IMR-90 (cell line): Measurements from ENCODE around the gene KRTAP5-3. TPM values are rescaled to one million over a fixed set of nuclear protein-coding genes. Genes with fewer than 3 reads are reported as not detected.

Experiments used
- ATAC-seq: fragments of 200-7000 bp; cut with Tn5 transposase; 2 replicates; pipeline ENCODE4 v1.9.1; 2020; ENCODE audit warnings: low read depth, mild to moderate bottlenecking, moderate library complexity
- BruUV-seq: library from RNA; stranded (reverse); fragments of 400-500 nt; replicated peaks from 2 replicates; lab custom pipeline; 2021; lab: Mats Ljungman, UMichigan
- CTCF ChIA-PET: fragments of 300-600 bp; formaldehyde crosslinking; extraction: SDS; loops from one replicate; lab custom pipeline; 2021; ENCODE audit warnings: antibody characterized with exemption; lab: Yijun Ruan, JAX
- POLR2A ChIA-PET: fragments of 300-600 bp; sonication (Branson Sonifier 250); formaldehyde crosslinking; loops from one replicate; lab custom pipeline; 2022; ENCODE audit warnings: antibody characterized with exemption; ENCODE audit not compliant: unreplicated experiment; lab: Charles Lee
- DNase-seq: peaks from one replicate; pipeline ENCODE4 v3.0.0; 2013
- H2AFZ ChIP-seq: replicated peaks from 2 replicates; pipeline ENCODE3; 2013; ENCODE audit warnings: low read length, mild to moderate bottlenecking; ENCODE audit not compliant: poor library complexity
- H2AK5ac ChIP-seq: 2 replicates; pipeline ENCODE4 v1.6.1; 2013; ENCODE audit warnings: low read depth, low read length, inconsistent platforms
- H2AK9ac ChIP-seq: replicated peaks from 2 replicates; pipeline ENCODE3; 2013; ENCODE audit warnings: mild to moderate bottlenecking, low read depth, low read length, moderate library complexity; ENCODE audit not compliant: poor library complexity
- H2BK120ac ChIP-seq: 2 replicates; pipeline ENCODE4 v1.6.1; 2013; ENCODE audit warnings: low read depth, low read length, inconsistent platforms
- H2BK15ac ChIP-seq: 3 replicates; pipeline ENCODE4 v1.6.1; 2013; ENCODE audit warnings: low read depth, low read length, inconsistent platforms
- H2BK20ac ChIP-seq: 2 replicates; pipeline ENCODE4 v1.6.1; 2013; ENCODE audit warnings: low read depth, mild to moderate bottlenecking, inconsistent platforms, low read length, moderate library complexity
- H2BK5ac ChIP-seq: 2 replicates; pipeline ENCODE4 v1.6.1; 2013; ENCODE audit warnings: mild to moderate bottlenecking, low read depth, low read length, inconsistent platforms; ENCODE audit not compliant: poor library complexity, severe bottlenecking
- H3K14ac ChIP-seq: replicated peaks from 2 replicates; pipeline ENCODE4 v1.6.1; 2013; ENCODE audit warnings: low read depth, low read length, inconsistent platforms
- H3K18ac ChIP-seq: 2 replicates; pipeline ENCODE4 v1.6.1; 2013; ENCODE audit warnings: low read depth, low read length, control low read depth
- H3K23ac ChIP-seq: 2 replicates; pipeline ENCODE4 v1.6.1; 2013; ENCODE audit warnings: low read depth, low read length, inconsistent platforms
- H3K27ac ChIP-seq: 2 replicates; pipeline ENCODE4 v1.5.1; 2013; ENCODE audit warnings: mild to moderate bottlenecking, control low read depth, low read length; ENCODE audit not compliant: insufficient read depth
- H3K27me3 ChIP-seq: 2 replicates; pipeline ENCODE4 v1.6.1; 2013; ENCODE audit warnings: low read length; ENCODE audit not compliant: control insufficient read depth, insufficient read depth
- H3K36me3 ChIP-seq: 2 replicates; pipeline ENCODE4 v1.6.1; 2013; ENCODE audit warnings: low read length, mixed read lengths; ENCODE audit not compliant: control insufficient read depth, insufficient read depth
- H3K4ac ChIP-seq: 2 replicates; pipeline ENCODE4 v1.6.1; 2013; ENCODE audit warnings: low read depth, low read length, inconsistent platforms
- H3K4me1 ChIP-seq: 2 replicates; pipeline ENCODE4 v1.6.1; 2013; ENCODE audit warnings: low read length, mixed read lengths; ENCODE audit not compliant: control insufficient read depth, insufficient read depth
- H3K4me2 ChIP-seq: 2 replicates; pipeline ENCODE4 v1.6.1; 2013; ENCODE audit warnings: low read depth, mild to moderate bottlenecking, control low read depth, low read length, moderate library complexity
- H3K4me3 ChIP-seq: 2 replicates; pipeline ENCODE4 v1.5.1; 2013; ENCODE audit warnings: low read depth, mild to moderate bottlenecking, control low read depth, low read length, moderate library complexity; ENCODE audit not compliant: insufficient read depth
- H3K56ac ChIP-seq: 2 replicates; pipeline ENCODE4 v1.6.1; 2013; ENCODE audit warnings: low read length, inconsistent platforms; ENCODE audit not compliant: insufficient read depth; ENCODE audit errors: extremely low read depth
- H3K79me1 ChIP-seq, 2 experiments: 2 replicates each; pipeline ENCODE4 v1.6.1; 2013; ENCODE audit warnings: low read length in 2 of 2, inconsistent platforms in 1 of 2, low read depth in 1 of 2
- H3K9ac ChIP-seq: 2 replicates; pipeline ENCODE4 v1.6.1; 2013; ENCODE audit warnings: low read depth, low read length, control low read depth
- H3K9me1 ChIP-seq: 2 replicates; pipeline ENCODE4 v1.6.1; 2013; ENCODE audit warnings: low read length, inconsistent platforms; ENCODE audit not compliant: insufficient read depth
- H3K9me3 ChIP-seq: 2 replicates; pipeline ENCODE4 v1.6.1; 2013; ENCODE audit warnings: low read length; ENCODE audit not compliant: control insufficient read depth, insufficient read depth
- H4K20me1 ChIP-seq: 2 replicates; pipeline ENCODE4 v1.6.1; 2013; ENCODE audit warnings: low read length, inconsistent platforms; ENCODE audit not compliant: insufficient read depth
- H4K5ac ChIP-seq: 2 replicates; pipeline ENCODE4 v1.6.1; 2013; ENCODE audit warnings: mild to moderate bottlenecking, low read depth, low read length, control low read depth
- H4K8ac ChIP-seq, 2 experiments: 2 replicates each; pipeline ENCODE4 v1.6.1; 2013; ENCODE audit warnings: low read depth in 2 of 2, low read length in 2 of 2, control low read depth in 1 of 2, inconsistent platforms in 1 of 2
- H4K91ac ChIP-seq: 2 replicates; pipeline ENCODE4 v1.6.1; 2013; ENCODE audit warnings: low read depth, low read length, inconsistent platforms; ENCODE audit not compliant: insufficient read depth
- POLR2A ChIP-seq: IDR thresholded peaks from 2 replicates; pipeline ENCODE4 v1.6.1; 2012; ENCODE audit warnings: mild to moderate bottlenecking, low read depth, low read length
- WGBS, 2 experiments: methylation state at CpG; one replicate each; pipeline versions ENCODE4 v1.1.5 to v1.1.7; 2013; ENCODE audit warnings: missing lambda C conversion rate in 2 of 2; ENCODE audit not compliant: insufficient read length in 1 of 2; ENCODE audit errors: extremely low coverage in 2 of 2; 5-methylcytosine and 5-hydroxymethylcytosine counted together
- dilution Hi-C: fragments of 300-500 bp; cut with HindIII; formaldehyde crosslinking; loops from one replicate; pipeline ENCODE4 v1.14.3; 2018; ENCODE audit warnings: low sequenced_read_pairs; ENCODE audit not compliant: unreplicated experiment
- in situ Hi-C: fragments of 300-500 bp; cut with MboI; formaldehyde crosslinking; loops from 3 replicates; pipeline ENCODE4 v1.14.3; 2019; ENCODE audit warnings: low sequenced_read_pairs, inconsistent platforms, mixed read lengths
- intact Hi-C: fragments of 100-400 bp; cut with micrococcal nuclease; formaldehyde crosslinking; loops from 2 replicates; pipeline ENCODE4 v1.10.0; 2022
- polyA plus RNA-seq, 3 experiments: library from polyadenylated mRNA; depleted of rRNA; stranded (reverse); fragments of >200 nt; gene quantifications; 2 replicates each; pipeline ENCODE4 v1.2.3, GENCODE V29; 2012; ENCODE audit warnings: low replicate concordance in 1 of 3
- total RNA-seq: library from RNA; depleted of rRNA; stranded (reverse); fragments of >200 nt; gene quantifications from 2 replicates; pipeline ENCODE4 v1.2.3, GENCODE V29; 2012

Gene KRTAP5-3
- total and polyA plus RNA-seq, 2 of the 4 experiments (the other 2 are of a cell fraction): not detected

GRCh38 chr11:1656061-1656441, 47.8 kb upstream of the KRTAP5-3 start:
- intact Hi-C loops (no loop called here), in situ Hi-C loops (no loop called here), dilution Hi-C loops (no loop called here)
- Histone ChIP-seq H2BK5ac (no peak overlapping the region), H2AK9ac (no peak overlapping the region), H3K36me3 (no peaks in the 10 kb centered on the region), H4K20me1 (no peaks in the 10 kb centered on the region), H2BK120ac (no peak overlapping the region), H3K9me3 (no peaks in the 10 kb centered on the region), H4K91ac (no peak overlapping the region), H3K56ac (no peak overlapping the region), H3K79me1 (no peaks in the 10 kb centered on the region), H2AK5ac (no peak overlapping the region), H3K4me2 (no peak overlapping the region), H3K18ac (no peak overlapping the region), H2AFZ (no peak overlapping the region), H4K5ac (no peak overlapping the region), H3K23ac (no peak overlapping the region), H3K27ac (no peak overlapping the region), H2BK20ac (no peak overlapping the region), H4K8ac (no peak overlapping the region), H3K9me1 (no peaks in the 10 kb centered on the region), H3K27me3 (peaks cover 54% of the 10 kb centered on the region), H3K14ac (no peak overlapping the region), H3K4me1 (no peaks in the 10 kb centered on the region; the same call in 1 of the 2 replicates), H3K4ac (no peak overlapping the region), H3K9ac (no peak overlapping the region), H2BK15ac (no peak overlapping the region), H3K4me3 (no peak overlapping the region)
- BruUV-seq: no TSS peak
- CTCF ChIA-PET: no interaction called here
- POLR2A ChIA-PET: no interaction called here
- WGBS, 2 experiments: 38% methylated on average over 2 of the region's 9 CpGs; no CpG with 5 or more reads in 1 of the 2 experiments
- no peak for ATAC-seq
- TF ChIP-seq POLR2A: no peak
- no peak for DNase-seq
